IgD-negative memory B cell (primary cell): ENCODE data around the gene EML1. TPM values are rescaled to one million over a fixed set of nuclear protein-coding genes. Genes with fewer than 3 reads are reported as not detected.
A peak's percentile ranks its signal among the peaks of the same experiment; 100 is the strongest.

Experiments used
- H3K27ac Mint-ChIP-seq, 3 donors: one replicate each; pipeline ENCODE4 v1.8.0; 2020 to 2022; ENCODE audit warnings: mild to moderate bottlenecking in 3 of 3, mixed read lengths in 3 of 3, moderate library complexity in 1 of 3
- H3K27me3 Mint-ChIP-seq: one replicate; pipeline ENCODE4 v1.8.0; 2021; ENCODE audit warnings: mixed read lengths
- H3K36me3 Mint-ChIP-seq: one replicate; pipeline ENCODE4 v1.8.0; 2020; ENCODE audit warnings: mild to moderate bottlenecking, mixed read lengths
- H3K4me1 Mint-ChIP-seq, 3 donors: one replicate each; pipeline ENCODE4 v1.8.0; 2020 to 2022; ENCODE audit warnings: mixed read lengths in 3 of 3, mild to moderate bottlenecking in 1 of 3
- H3K4me3 Mint-ChIP-seq, 4 donors: one replicate each; pipeline ENCODE4 v1.8.0; 2020 to 2022; ENCODE audit warnings: mild to moderate bottlenecking in 4 of 4, mixed read lengths in 4 of 4, moderate library complexity in 3 of 4
- H3K9me3 Mint-ChIP-seq, 3 donors: one replicate each; pipeline ENCODE4 v1.8.0; 2020 to 2021; ENCODE audit warnings: mixed read lengths in 3 of 3, mild to moderate bottlenecking in 1 of 3
- polyA plus RNA-seq: library from polyadenylated mRNA; unstranded; fragments of 300-500 nt; fragmentation: Illumina TruSeq; gene quantifications from one replicate; pipeline ENCODE4 v1.2.3, GENCODE V29; 2021

The EML1 gene
- polyA plus RNA-seq, 1 donor from 2014 or later = not detected

DNA sequence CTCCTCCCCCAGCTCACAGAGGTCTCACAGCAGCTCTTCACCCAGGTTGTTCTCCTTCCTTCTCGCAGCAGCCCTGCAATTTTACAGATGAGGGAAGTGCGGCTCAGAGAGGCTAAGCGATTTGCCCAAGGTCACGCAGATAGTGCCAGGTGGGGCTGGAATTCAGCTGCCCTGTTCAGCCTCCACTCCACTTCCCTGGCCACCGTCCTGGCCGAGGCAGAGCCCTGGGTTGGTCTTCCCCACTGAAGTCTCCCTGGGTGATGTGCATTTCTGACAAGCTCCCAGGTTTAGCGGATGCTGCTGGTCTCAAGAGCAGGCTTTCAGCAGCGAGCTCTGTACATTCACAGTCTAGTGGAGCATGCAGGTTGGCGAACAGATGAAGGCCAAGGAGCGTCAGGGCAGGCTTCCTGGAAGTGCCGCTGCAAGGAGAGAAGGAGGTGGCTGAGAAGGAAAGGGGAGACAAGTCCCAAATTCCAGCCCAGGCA lies 28.9 kb upstream of the EML1 start:
- Mint-ChIP-seq H3K27me3 (peaks cover 7% of the 10 kb centered on the region), H3K4me1 (no peaks in the 10 kb centered on the region), H3K4me3 (no peak overlapping the region), H3K9me3 (peaks cover 0 to 2% (median 0%) of the 10 kb centered on the region in 3 donors), H3K27ac (no peak overlapping the region), H3K36me3 (no peaks in the 10 kb centered on the region)

DNA sequence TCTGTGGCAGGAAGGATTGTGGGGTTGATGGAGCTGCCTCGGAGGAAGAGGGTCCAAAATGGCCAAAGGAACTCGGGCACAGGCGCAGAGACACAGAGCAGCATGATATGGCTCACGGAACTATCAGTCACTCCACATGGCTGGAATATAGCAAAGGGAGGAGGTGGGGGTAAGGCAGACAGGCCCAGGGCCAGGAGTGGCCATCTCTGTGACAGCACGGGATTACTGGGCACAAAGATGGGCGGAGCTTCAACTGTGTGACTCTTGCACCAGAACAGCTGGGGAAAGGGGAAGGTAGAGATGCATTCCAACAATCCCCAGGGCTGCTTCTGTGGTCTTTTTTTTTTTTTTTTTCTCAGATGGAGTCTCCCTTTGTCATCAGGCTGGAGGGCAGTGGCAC lies 24.8 kb upstream of the EML1 start:
- Mint-ChIP-seq H3K4me3 (no peak overlapping the region), H3K36me3 (no peaks in the 10 kb centered on the region), H3K27ac (no peak overlapping the region), H3K4me1 (no peaks in the 10 kb centered on the region), H3K27me3 (peaks cover 12% of the 10 kb centered on the region), H3K9me3 (peaks cover 0 to 8% (median 0%) of the 10 kb centered on the region in 3 donors)

DNA sequence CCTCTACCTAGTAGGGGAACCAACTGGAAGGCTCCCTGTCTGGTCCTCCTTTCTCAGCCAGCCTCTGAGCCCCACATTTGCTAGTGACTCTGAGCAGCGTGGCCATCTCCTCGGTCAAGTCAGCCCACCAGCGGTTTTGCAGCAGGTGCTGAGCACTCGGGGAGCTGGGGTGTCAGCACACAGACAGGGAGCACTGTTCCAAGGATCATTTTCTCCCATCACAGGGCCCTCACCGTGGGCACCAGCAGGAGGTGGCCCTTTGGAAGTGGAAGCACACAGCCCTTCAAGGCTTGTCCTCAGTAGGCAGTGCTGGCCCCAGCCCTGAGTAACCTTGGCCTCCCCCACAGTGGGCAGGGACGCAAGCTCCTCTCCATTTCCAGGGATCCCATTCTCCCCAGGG lies 24.1 kb upstream of the EML1 start:
- no peaks in the 10 kb centered on the region for H3K36me3 Mint-ChIP-seq
- no peak overlapping the region for H3K4me3 Mint-ChIP-seq
- H3K27ac Mint-ChIP-seq = no peak overlapping the region
- no peaks in the 10 kb centered on the region for H3K4me1 Mint-ChIP-seq
- peaks cover 0 to 8% (median 0%) of the 10 kb centered on the region in 3 donors for H3K9me3 Mint-ChIP-seq
- H3K27me3 Mint-ChIP-seq = peaks cover 12% of the 10 kb centered on the region

DNA sequence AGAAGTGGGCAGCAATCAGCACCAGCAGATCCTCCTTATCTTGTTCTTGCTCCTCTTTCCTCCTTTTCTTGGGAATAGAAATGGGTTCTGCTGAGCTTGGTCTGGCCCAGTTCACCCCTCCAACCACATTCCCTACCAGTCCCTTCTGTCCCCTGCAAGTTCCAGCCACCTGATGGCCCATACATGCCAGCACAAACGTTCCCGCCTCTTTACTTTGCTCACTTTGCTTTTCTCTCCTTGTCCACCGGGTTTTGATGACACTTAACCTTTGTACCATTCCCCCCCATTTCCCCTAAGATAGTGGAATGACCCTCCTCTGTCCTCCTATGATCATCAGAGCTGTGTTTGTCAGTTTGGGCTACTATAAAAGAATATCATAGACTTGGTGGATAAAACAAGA lies 23.4 kb upstream of the EML1 start:
- Mint-ChIP-seq H3K27ac (no peak overlapping the region), H3K4me1 (no peaks in the 10 kb centered on the region)

DNA sequence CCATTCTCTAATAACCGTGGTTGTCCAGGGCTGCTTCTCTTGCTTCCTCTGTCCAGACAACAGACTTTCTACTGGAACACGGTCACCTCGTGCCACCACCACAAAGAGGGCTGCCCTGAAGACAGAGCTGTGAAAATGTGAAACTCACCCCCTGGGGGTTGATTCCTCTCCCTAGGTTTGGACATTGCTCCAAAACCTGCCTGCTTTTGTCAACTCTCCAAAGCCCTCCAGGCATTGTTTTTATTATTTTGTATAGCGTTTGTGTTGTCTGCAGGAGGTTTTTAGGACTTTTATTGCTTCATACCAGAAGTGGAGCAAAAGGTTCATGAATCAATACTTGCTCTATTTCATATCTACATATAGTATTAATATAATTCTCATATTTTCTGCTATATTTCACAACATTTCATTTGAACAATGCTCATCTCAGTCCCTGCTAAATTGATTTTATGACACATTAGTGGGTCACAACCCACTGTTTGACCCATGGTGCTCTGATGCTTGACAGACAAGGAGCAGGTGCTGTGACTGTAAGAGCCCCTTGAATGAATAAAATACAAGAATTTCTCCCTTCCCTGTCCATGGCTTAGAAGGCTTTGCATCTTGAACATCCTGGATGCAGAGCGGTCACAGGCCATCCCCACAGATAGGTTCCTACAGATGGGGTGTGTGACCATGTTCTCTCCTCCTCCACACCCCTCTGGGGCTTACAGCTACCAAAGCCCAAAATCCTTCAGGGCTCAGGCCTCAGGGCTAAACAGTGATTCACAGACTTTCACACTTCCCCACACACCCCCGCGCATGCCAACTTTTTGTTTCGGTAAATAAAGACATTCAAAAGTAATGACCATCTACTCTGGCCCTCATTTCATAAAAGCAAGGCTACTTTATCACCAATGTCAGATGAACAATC lies 20.6 kb upstream of the EML1 start:
- Mint-ChIP-seq H3K27ac (no peak overlapping the region), H3K4me1 (no peaks in the 10 kb centered on the region), H3K9me3 (peaks cover 0 to 7% (median 0%) of the 10 kb centered on the region in 3 donors), H3K36me3 (no peaks in the 10 kb centered on the region), H3K4me3 (no peak overlapping the region), H3K27me3 (peaks cover 24% of the 10 kb centered on the region)

More for the DNA sequence above, 23.4 kb upstream of the EML1 start:
- Mint-ChIP-seq H3K27me3 (peaks cover 16% of the 10 kb centered on the region), H3K9me3 (peaks cover 0 to 7% (median 0%) of the 10 kb centered on the region in 3 donors), H3K4me3 (no peak overlapping the region), H3K36me3 (no peaks in the 10 kb centered on the region)

DNA sequence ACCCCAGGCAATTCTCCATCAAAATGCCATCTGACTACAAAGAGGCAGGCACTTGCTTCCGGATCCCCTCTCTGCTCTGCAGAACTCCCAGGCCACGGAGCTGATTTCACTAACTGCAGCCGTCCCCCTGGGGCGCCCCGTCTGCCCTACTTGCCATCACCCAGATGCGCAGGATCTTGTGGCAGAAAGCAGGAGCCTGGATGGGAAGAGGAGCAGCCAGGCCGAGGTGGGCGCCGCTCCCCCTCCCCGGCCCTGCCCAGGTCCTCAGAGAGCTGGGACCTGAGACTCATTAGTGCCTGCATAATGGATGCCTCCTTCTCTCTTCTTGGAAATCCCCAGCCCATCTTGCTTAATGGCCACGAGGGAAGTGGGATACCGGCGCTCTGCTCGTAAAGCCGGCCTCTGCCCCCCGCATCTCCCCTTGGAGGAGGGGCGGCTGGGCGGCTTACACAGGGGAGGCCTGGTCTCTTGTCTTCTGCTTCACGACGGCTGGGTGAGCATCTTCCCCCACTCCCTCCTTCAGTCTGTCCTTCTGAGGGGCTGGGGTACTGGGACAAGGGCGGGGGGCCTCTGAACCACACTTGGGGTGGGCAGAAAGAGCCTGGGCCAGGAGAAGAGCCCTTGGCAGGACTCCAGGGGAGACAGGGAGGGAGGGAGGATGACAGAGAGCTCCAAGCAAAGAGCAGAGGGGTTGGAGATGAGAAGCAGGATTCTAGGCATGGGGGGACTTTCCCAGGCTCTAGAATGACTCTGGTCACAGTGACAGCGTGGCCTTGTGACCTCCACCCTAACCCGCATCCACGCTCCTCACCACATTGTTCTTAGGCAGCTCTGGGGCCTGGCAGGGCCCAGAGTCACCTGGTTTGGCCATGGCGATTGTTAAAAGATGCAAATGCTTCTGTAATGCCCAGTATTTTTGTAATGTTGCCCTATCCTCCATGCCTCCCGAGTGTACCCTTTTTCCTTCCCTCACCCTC lies 19.4 kb upstream of the EML1 start:
- no peaks in the 10 kb centered on the region for H3K4me1 Mint-ChIP-seq
- no peak overlapping the region for H3K4me3 Mint-ChIP-seq
- H3K27ac Mint-ChIP-seq = peak overlapping the region in 1 of 3 donors; percentile 14
- peaks cover 24% of the 10 kb centered on the region for H3K27me3 Mint-ChIP-seq
- no peaks in the 10 kb centered on the region for H3K36me3 Mint-ChIP-seq
- peaks cover 0 to 8% (median 7%) of the 10 kb centered on the region in 3 donors for H3K9me3 Mint-ChIP-seq

DNA sequence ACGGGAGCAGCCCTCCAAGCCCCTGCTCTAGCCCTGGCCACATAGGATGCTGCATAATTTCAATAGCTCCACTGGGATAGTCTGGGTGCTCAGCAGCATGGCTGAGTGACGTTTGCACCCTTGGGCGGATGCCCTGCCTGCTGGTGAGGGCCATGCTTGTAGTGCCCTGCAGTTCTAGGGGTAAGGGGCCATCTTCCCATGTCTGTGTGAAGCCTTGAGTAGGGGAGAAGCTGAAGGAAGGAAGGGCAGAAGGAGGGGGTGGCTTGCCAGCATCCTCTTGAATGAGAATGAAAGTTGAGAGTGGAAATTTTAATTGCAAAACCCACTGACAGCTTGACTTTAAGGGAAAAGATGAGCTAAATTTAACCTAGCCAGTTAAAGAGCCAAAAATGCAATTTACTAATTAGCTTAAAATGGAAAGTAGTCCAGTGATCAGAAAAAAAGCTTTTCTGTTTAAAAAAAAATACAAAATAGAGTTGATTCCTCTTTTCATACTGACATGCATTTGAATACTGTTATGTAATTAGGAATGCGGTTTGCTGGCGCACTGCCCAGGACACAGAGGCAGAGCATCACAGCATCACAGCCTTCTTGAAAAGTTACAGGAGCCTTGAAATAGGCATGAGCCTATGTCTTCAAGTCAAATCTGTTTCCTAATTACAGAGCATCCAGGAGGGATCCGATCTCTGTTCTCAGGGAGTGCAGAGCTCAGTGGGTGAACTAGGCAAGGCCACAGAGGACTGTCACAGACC lies 18.5 kb upstream of the EML1 start:
- Mint-ChIP-seq H3K27ac (peak overlapping the region in 1 of 3 donors; percentile 14), H3K4me3 (no peak overlapping the region), H3K36me3 (no peaks in the 10 kb centered on the region), H3K27me3 (peaks cover 26% of the 10 kb centered on the region), H3K4me1 (no peaks in the 10 kb centered on the region), H3K9me3 (peaks cover 6 to 16% (median 7%) of the 10 kb centered on the region in 3 donors)

DNA sequence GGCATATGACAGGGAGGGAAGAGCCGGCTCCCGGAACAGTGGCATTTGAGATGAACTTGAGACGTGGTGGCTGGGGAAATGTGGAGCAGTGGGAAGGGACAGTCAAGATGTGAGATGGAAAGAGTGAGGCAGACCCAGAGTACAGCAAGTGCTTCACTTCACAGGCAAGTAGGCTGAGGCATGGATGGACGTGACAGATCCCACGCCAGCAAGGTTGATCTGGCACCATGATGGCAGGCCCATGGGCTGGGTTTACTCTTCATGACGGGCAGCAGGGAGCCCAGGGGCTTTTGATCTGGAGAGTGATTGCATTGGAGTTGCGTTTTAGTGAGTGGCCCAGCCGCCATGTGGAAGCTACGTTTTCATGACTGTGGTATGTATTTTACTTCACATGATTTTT lies 17.9 kb upstream of the EML1 start:
- Mint-ChIP-seq H3K4me1 (no peaks in the 10 kb centered on the region), H3K4me3 (no peak overlapping the region), H3K27me3 (peaks cover 26% of the 10 kb centered on the region), H3K36me3 (no peaks in the 10 kb centered on the region), H3K27ac (no peak overlapping the region), H3K9me3 (peaks cover 7 to 16% (median 7%) of the 10 kb centered on the region in 3 donors)

DNA sequence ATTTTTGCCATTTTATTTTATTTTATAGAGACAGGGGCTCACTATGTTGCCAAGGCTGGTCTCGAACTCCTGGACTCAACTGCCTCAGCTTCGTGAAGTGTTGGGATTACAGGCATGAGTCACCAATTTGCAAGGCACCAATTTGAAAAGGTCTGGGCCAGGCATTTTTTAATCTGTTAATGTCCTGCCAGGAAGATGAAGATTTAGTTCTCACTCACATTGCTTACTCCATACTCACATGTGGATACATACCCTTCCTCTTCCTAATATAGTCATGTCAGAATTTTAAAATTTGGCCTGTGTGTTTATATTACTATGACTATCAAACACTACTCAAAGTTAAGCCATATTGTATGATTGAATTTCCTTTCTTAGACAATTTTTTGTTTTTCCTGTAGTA lies 15.3 kb upstream of the EML1 start:
- no peak overlapping the region for H3K4me3 Mint-ChIP-seq
- no peaks in the 10 kb centered on the region for H3K36me3 Mint-ChIP-seq
- H3K9me3 Mint-ChIP-seq = peaks cover 7 to 16% (median 8%) of the 10 kb centered on the region in 3 donors
- H3K27ac Mint-ChIP-seq = no peak overlapping the region
- H3K4me1 Mint-ChIP-seq = no peaks in the 10 kb centered on the region
- H3K27me3 Mint-ChIP-seq = peaks cover 20% of the 10 kb centered on the region

DNA sequence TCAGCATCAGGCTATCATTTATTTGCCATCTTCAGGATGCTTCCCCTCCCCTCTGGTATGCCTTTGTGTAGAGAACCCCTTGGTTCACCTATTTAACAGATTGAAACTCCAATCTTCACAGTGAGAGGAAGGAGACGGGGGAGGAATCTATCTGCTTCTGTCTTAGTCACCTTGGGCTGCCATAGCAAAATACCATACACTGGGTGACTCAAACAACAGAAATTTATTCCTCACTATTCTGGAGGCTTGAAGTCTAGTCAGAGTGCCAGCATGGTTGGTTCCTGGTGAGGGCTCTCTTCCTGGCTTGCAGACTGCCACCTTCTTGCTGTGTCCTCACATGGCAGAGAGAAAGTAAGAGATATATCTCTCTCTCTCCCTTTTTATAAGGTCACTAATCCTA lies 13.5 kb upstream of the EML1 start:
- H3K27me3 Mint-ChIP-seq = peaks cover 17% of the 10 kb centered on the region
- no peak overlapping the region for H3K27ac Mint-ChIP-seq

DNA sequence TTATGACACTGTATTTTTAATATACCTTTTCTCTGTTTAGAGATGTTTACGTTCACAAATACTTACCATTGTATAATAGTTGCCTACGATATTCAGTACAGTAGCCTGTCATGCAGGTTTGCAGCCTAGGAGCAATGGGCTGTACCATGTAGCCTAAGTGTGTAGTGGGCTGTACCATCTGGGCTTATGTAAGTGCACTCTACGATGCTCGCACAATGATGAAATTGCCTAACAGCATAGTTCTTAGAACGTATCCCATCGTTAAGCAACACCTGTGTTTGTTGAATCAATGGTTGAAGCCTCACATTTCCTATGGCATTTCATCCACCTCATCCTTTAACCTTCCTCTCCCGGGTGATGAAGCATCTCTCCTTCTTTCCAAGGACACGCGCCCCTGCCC lies 12.5 kb upstream of the EML1 start:
- Mint-ChIP-seq H3K9me3 (peaks cover 7 to 16% (median 8%) of the 10 kb centered on the region in 3 donors), H3K36me3 (no peaks in the 10 kb centered on the region), H3K27me3 (peaks cover 11% of the 10 kb centered on the region), H3K4me1 (no peaks in the 10 kb centered on the region), H3K4me3 (no peak overlapping the region), H3K27ac (no peak overlapping the region)

More for the DNA sequence above, 13.5 kb upstream of the EML1 start:
- peaks cover 7 to 16% (median 8%) of the 10 kb centered on the region in 3 donors for H3K9me3 Mint-ChIP-seq
- H3K36me3 Mint-ChIP-seq = no peaks in the 10 kb centered on the region
- H3K4me3 Mint-ChIP-seq = peak overlapping the region in 1 of 4 donors; percentile 1
- no peaks in the 10 kb centered on the region for H3K4me1 Mint-ChIP-seq

DNA sequence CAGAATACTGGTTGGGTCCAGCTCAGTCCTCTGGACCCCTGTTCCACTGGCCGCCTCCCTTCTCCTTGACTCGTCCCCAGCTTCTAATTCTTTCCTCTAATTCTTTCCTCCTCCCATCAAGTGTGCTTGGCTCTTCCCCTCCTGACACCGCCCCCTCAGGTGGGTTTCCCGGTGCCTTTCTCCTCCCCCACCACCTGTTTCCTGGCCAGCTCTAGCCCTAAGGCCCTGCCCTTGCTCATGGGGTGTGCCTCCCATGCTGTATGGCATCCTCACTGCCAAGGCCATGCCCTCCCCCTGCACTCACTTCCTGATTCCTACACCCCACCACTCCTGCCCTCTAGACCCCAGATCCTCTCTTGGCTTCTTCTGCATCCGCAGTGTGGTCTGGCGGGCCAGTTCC lies 12.1 kb upstream of the EML1 start:
- Mint-ChIP-seq H3K4me1 (no peaks in the 10 kb centered on the region), H3K36me3 (no peaks in the 10 kb centered on the region), H3K4me3 (peak overlapping the region in 1 of 4 donors; percentile 82), H3K9me3 (peaks cover 7 to 16% (median 8%) of the 10 kb centered on the region in 3 donors), H3K27ac (no peak overlapping the region), H3K27me3 (peaks cover 11% of the 10 kb centered on the region)

DNA sequence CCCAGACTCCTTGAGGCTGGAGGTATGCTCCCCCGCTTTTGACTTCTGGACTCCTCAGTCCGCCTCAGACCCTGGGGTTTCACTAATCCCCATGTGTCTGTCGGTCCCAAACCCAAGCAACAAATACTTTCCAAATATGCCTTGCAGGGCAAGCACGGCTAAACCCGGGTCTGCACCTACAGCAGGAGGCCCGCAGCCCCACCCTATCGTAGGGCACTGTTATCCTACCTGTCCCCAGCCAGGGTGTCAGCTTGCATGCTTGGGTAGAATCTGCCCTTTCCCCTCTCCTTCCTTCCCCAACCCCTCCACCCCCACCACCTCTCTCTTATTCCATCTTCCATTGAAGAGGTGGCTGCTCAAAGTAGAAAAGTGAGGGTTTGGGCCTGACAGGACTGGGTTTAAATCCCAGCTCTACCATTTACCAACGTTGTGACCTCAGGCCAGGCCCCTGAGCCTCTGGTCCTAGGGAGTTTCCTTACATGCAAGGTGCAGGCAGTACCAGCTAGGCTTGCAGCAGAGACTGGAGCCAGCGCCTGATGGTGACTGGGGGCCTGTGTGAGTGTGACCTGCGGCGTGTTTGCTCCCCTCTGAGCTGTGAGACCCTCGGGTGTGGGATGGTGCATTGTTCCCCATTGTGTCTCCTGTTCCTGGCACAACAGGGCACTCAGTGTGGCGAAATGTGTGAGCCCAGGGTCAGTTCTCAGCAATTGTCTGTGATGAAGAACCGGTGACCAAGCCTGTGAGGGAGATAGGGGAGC lies 11.2 kb upstream of the EML1 start:
- Mint-ChIP-seq H3K27ac (no peak overlapping the region), H3K4me3 (no peak overlapping the region), H3K4me1 (no peaks in the 10 kb centered on the region), H3K27me3 (peaks cover 11% of the 10 kb centered on the region), H3K36me3 (no peaks in the 10 kb centered on the region), H3K9me3 (peaks cover 7 to 16% (median 8%) of the 10 kb centered on the region in 3 donors)

DNA sequence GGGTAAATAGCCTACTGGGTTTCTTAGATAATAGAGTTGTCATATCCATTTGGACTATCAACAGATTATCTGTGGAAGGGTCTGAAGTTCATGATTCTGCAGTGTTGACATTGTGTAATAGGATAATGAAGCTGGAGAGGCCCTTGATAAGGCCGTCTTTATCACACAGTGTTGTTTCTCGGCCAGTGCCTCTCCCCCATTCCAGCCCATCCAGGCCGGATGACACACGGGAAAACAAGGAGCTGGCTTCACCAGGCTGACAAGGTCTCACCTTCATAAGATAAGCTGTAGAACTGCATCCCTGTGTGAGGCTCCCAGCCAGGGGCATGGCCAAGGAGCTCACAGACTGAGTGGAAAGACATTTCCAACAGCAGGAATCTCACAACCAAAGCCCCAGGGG lies 8.7 kb upstream of the EML1 start:
- Mint-ChIP-seq H3K9me3 (peaks cover 1 to 5% (median 3%) of the 10 kb centered on the region in 3 donors), H3K27ac (no peak overlapping the region), H3K27me3 (peaks cover 5% of the 10 kb centered on the region), H3K36me3 (no peaks in the 10 kb centered on the region), H3K4me1 (no peaks in the 10 kb centered on the region), H3K4me3 (no peak overlapping the region)
